H1 (cell line): ENCODE measurements around the gene SIK2. TPM values are rescaled to one million over a fixed set of nuclear protein-coding genes. Genes with fewer than 3 reads are reported as not detected.

Experiments used
- CHD1 ChIP-seq: IDR thresholded peaks from 2 replicates; pipeline ENCODE4 v1.6.1; 2012; ENCODE audit warnings: low read depth, low read length, improper control_type of control experiment
- polyA plus RNA-seq, 7 experiments: library from polyadenylated mRNA; depleted of rRNA in 3 of 7; stranded (reverse) in 5 of 7; unstranded in 2 of 7; fragments of >200 nt in 5 of 7; fragments of 200-250 nt in 2 of 7; gene quantifications; 1 replicate in 5 of 7; 2 replicates in 1 of 7; 4 replicates in 1 of 7; pipeline versions ENCODE4 v1.2.1 to v1.2.3, GENCODE V29; 2011 to 2013; ENCODE audit warnings: missing spikeins in 2 of 7, mixed read lengths in 2 of 7
- total RNA-seq: library from RNA; stranded (reverse); fragmentation: NEBNext Ultra II Directional; extraction: Animal tissue kit (Norgen Biotek cat#: 25700); gene quantifications from 2 replicates; pipeline ENCODE4 v1.2.1, GENCODE V29; 2021
- TF ChIP-seq, protein P1 (sequence below): IDR thresholded peaks from 2 replicates; pipeline ENCODE4 v1.6.1; 2012; ENCODE audit warnings: inconsistent platforms

Gene SIK2
- total and polyA plus RNA-seq, 2 of the 8 experiments (the other 6 are each of a cell fraction or from before 2014, with no cell fraction given), result 8.8 to 11.2 TPM

DNA sequence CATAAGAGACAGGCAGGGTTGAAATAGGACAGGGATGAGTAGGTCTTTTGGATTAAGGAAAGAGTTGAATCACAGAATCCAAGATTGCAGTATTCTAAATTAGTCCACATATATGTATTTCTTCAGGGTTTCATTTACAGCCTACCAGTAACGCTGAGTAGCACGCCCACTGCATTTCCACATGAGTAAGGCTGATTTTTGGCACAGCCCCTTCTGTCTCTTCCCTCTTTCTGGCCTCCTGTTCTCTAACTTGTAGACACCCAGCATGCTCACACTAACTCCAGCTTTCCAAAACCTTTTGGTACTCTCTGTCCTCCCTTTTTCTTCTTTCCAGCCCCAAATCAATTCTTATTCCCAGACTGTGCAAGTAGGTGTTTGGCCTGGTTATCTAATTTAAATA lies 3.7 kb upstream of the SIK2 start (continued):
- TF ChIP-seq CHD1, result no peak
- TF ChIP-seq, protein P1, sequence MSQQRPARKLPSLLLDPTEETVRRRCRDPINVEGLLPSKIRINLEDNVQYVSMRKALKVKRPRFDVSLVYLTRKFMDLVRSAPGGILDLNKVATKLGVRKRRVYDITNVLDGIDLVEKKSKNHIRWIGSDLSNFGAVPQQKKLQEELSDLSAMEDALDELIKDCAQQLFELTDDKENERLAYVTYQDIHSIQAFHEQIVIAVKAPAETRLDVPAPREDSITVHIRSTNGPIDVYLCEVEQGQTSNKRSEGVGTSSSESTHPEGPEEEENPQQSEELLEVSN, result no peak
